HepG2 (cell line): ENCODE data around the gene ANKRD11. TPM values are rescaled to one million over a fixed set of nuclear protein-coding genes. Genes with fewer than 3 reads are reported as not detected.

ENCODE experiments used
- ADNP ChIP-seq: sonication (generic); formaldehyde crosslinking; IDR thresholded peaks from 2 replicates; pipeline ENCODE4 v1.4.0; 2020; ENCODE audit warnings: missing genetic modification reagents
- CHCHD3 ChIP-seq: sonication (generic); formaldehyde crosslinking; IDR thresholded peaks from 2 replicates; pipeline ENCODE4 v1.8.0; 2022; ENCODE audit warnings: mild to moderate bottlenecking, missing genetic modification reagents, moderate library complexity
- HNRNPL ChIP-seq: fragments of 200-400 bp; formaldehyde crosslinking; IDR thresholded peaks from 2 replicates; pipeline ENCODE4 v1.6.1; 2017; ENCODE audit warnings: mild to moderate bottlenecking, low read depth, low read length
- HOXA3 ChIP-seq: sonication (generic); formaldehyde crosslinking; IDR thresholded peaks from 2 replicates; pipeline ENCODE4 v1.5.0; 2020; ENCODE audit warnings: missing genetic modification reagents
- ZEB1 ChIP-seq: IDR thresholded peaks from 2 replicates; pipeline ENCODE4 v1.6.1; 2012; ENCODE audit warnings: mild to moderate bottlenecking, low read depth, inconsistent platforms; ENCODE audit not compliant: insufficient replicate concordance
- ZNF124 ChIP-seq: sonication (generic); formaldehyde crosslinking; IDR thresholded peaks from 2 replicates; pipeline ENCODE4 v1.4.0; 2020; ENCODE audit warnings: missing genetic modification reagents
- ZNF530 ChIP-seq: sonication (generic); formaldehyde crosslinking; IDR thresholded peaks from 2 replicates; pipeline ENCODE4 v1.5.0; 2020; ENCODE audit warnings: low read depth, mild to moderate bottlenecking, missing genetic modification reagents
- ZNF546 ChIP-seq: sonication (generic); formaldehyde crosslinking; conservative IDR thresholded peaks from 2 replicates; pipeline ENCODE4 v1.8.1; 2023; ENCODE audit warnings: mild to moderate bottlenecking, missing genetic modification reagents
- ZNF879 ChIP-seq: sonication (generic); formaldehyde crosslinking; IDR thresholded peaks from 2 replicates; pipeline ENCODE4 v1.8.1; 2023; ENCODE audit warnings: missing genetic modification reagents
- polyA plus RNA-seq, 8 experiments: library from polyadenylated mRNA; depleted of rRNA in 3 of 8; stranded (reverse) in 7 of 8; unstranded in 1 of 8; fragments of >200 nt; fragmentation: Illumina TruSeq in 4 of 8; extraction: Trizol in 4 of 8; gene quantifications; 2 replicates each; pipeline versions ENCODE4 v1.2.1 to v1.2.3, GENCODE V29; 2011 to 2016; ENCODE audit warnings: low read depth in 4 of 8, missing spikeins in 1 of 8, mixed read lengths in 1 of 8; ENCODE audit not compliant: insufficient read depth in 1 of 8
- total RNA-seq, 5 experiments: library from RNA; depleted of rRNA; stranded (reverse); fragments of >200 nt; fragmentation: Illumina TruSeq; extraction: Trizol; gene quantifications; 2 replicates each; pipeline ENCODE4 v1.2.3, GENCODE V29; 2016; ENCODE audit warnings: low read depth in 1 of 5
- TF ChIP-seq, protein P1 (sequence below): sonication (generic); formaldehyde crosslinking; IDR thresholded peaks from 2 replicates; pipeline ENCODE4 v1.5.1; 2020; ENCODE audit warnings: mild to moderate bottlenecking, missing genetic modification reagents, moderate library complexity
- TF ChIP-seq, protein P2 (sequence below): sonication (generic); formaldehyde crosslinking; IDR thresholded peaks from 2 replicates; pipeline ENCODE4 v1.5.0; 2020; ENCODE audit warnings: missing genetic modification reagents
- TF ChIP-seq, protein P3 (sequence below): sonication (generic); formaldehyde crosslinking; IDR thresholded peaks from 2 replicates; pipeline ENCODE4 v1.4.0; 2020; ENCODE audit warnings: missing genetic modification reagents, borderline replicate concordance
- TF ChIP-seq, protein P4 (sequence below): sonication (generic); formaldehyde crosslinking; IDR thresholded peaks from 2 replicates; pipeline ENCODE4 v1.5.0; 2020; ENCODE audit warnings: mild to moderate bottlenecking, missing genetic modification reagents, borderline replicate concordance
- TF ChIP-seq, protein P5 (sequence below): sonication (generic); formaldehyde crosslinking; IDR thresholded peaks from 2 replicates; pipeline ENCODE4 v1.4.0; 2020; ENCODE audit warnings: missing genetic modification reagents, borderline replicate concordance

The ANKRD11 gene
- total and polyA plus RNA-seq, 2 of the 13 experiments (the other 11 are each of a cell fraction or from before 2014, with no cell fraction given): 21.4 to 38.4 TPM

DNA sequence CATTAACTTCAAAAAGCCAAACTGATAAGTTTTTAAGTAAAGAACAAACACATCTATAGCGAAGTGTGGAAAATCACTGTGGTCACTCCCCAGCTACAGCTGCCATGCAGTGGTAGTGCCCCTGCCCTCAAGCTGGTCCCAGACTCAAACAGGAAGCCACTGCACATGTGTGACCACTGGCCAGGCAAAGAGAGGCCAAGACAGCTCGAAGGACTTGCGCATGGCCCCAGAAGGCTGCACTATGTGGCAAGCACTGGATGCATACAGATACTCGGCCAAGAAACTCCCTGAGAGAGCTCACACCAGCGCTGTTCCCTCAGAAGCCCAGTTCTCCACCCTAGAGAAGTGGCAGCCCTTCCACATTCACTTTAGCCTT, 82.4 kb downstream of the ANKRD11 start (continued):
- TF ChIP-seq, protein P1, sequence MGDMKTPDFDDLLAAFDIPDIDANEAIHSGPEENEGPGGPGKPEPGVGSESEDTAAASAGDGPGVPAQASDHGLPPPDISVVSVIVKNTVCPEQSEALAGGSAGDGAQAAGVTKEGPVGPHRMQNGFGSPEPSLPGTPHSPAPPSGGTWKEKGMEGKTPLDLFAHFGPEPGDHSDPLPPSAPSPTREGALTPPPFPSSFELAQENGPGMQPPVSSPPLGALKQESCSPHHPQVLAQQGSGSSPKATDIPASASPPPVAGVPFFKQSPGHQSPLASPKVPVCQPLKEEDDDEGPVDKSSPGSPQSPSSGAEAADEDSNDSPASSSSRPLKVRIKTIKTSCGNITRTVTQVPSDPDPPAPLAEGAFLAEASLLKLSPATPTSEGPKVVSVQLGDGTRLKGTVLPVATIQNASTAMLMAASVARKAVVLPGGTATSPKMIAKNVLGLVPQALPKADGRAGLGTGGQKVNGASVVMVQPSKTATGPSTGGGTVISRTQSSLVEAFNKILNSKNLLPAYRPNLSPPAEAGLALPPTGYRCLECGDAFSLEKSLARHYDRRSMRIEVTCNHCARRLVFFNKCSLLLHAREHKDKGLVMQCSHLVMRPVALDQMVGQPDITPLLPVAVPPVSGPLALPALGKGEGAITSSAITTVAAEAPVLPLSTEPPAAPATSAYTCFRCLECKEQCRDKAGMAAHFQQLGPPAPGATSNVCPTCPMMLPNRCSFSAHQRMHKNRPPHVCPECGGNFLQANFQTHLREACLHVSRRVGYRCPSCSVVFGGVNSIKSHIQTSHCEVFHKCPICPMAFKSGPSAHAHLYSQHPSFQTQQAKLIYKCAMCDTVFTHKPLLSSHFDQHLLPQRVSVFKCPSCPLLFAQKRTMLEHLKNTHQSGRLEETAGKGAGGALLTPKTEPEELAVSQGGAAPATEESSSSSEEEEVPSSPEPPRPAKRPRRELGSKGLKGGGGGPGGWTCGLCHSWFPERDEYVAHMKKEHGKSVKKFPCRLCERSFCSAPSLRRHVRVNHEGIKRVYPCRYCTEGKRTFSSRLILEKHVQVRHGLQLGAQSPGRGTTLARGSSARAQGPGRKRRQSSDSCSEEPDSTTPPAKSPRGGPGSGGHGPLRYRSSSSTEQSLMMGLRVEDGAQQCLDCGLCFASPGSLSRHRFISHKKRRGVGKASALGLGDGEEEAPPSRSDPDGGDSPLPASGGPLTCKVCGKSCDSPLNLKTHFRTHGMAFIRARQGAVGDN (CRISPR knock-in tag): peak; percentile 77
- TF ChIP-seq, protein P2, sequence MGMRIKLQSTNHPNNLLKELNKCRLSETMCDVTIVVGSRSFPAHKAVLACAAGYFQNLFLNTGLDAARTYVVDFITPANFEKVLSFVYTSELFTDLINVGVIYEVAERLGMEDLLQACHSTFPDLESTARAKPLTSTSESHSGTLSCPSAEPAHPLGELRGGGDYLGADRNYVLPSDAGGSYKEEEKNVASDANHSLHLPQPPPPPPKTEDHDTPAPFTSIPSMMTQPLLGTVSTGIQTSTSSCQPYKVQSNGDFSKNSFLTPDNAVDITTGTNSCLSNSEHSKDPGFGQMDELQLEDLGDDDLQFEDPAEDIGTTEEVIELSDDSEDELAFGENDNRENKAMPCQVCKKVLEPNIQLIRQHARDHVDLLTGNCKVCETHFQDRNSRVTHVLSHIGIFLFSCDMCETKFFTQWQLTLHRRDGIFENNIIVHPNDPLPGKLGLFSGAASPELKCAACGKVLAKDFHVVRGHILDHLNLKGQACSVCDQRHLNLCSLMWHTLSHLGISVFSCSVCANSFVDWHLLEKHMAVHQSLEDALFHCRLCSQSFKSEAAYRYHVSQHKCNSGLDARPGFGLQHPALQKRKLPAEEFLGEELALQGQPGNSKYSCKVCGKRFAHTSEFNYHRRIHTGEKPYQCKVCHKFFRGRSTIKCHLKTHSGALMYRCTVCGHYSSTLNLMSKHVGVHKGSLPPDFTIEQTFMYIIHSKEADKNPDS (CRISPR knock-in tag): no peak
- TF ChIP-seq CHCHD3 (CRISPR knock-in tag) (no peak), ZNF124 (CRISPR knock-in tag) (no peak), ZEB1 (no peak), HNRNPL (peak; percentile 76; the same call in 1 of the 2 replicates), ZNF546 (no peak), ZNF530 (CRISPR knock-in tag) (no peak), HOXA3 (CRISPR knock-in tag) (0 out of 2 replicates have a peak, but pooled peaks have one; percentile 13), ZNF879 (no peak), ADNP (CRISPR knock-in tag) (no peak)
- TF ChIP-seq, protein P3, sequence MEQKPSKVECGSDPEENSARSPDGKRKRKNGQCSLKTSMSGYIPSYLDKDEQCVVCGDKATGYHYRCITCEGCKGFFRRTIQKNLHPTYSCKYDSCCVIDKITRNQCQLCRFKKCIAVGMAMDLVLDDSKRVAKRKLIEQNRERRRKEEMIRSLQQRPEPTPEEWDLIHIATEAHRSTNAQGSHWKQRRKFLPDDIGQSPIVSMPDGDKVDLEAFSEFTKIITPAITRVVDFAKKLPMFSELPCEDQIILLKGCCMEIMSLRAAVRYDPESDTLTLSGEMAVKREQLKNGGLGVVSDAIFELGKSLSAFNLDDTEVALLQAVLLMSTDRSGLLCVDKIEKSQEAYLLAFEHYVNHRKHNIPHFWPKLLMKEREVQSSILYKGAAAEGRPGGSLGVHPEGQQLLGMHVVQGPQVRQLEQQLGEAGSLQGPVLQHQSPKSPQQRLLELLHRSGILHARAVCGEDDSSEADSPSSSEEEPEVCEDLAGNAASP: no peak
- TF ChIP-seq, protein P4, sequence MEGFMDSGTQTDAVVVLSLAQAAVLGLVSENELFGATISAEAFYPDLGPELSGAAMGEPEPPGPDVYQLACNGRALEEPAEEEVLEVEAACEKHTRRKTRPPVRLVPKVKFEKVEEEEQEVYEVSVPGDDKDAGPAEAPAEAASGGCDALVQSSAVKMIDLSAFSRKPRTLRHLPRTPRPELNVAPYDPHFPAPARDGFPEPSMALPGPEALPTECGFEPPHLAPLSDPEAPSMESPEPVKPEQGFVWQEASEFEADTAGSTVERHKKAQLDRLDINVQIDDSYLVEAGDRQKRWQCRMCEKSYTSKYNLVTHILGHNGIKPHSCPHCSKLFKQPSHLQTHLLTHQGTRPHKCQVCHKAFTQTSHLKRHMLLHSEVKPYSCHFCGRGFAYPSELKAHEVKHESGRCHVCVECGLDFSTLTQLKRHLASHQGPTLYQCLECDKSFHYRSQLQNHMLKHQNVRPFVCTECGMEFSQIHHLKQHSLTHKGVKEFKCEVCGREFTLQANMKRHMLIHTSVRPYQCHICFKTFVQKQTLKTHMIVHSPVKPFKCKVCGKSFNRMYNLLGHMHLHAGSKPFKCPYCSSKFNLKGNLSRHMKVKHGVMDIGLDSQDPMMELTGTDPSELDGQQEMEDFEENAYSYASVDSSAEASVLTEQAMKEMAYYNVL (CRISPR knock-in tag): no peak
- TF ChIP-seq, protein P5, sequence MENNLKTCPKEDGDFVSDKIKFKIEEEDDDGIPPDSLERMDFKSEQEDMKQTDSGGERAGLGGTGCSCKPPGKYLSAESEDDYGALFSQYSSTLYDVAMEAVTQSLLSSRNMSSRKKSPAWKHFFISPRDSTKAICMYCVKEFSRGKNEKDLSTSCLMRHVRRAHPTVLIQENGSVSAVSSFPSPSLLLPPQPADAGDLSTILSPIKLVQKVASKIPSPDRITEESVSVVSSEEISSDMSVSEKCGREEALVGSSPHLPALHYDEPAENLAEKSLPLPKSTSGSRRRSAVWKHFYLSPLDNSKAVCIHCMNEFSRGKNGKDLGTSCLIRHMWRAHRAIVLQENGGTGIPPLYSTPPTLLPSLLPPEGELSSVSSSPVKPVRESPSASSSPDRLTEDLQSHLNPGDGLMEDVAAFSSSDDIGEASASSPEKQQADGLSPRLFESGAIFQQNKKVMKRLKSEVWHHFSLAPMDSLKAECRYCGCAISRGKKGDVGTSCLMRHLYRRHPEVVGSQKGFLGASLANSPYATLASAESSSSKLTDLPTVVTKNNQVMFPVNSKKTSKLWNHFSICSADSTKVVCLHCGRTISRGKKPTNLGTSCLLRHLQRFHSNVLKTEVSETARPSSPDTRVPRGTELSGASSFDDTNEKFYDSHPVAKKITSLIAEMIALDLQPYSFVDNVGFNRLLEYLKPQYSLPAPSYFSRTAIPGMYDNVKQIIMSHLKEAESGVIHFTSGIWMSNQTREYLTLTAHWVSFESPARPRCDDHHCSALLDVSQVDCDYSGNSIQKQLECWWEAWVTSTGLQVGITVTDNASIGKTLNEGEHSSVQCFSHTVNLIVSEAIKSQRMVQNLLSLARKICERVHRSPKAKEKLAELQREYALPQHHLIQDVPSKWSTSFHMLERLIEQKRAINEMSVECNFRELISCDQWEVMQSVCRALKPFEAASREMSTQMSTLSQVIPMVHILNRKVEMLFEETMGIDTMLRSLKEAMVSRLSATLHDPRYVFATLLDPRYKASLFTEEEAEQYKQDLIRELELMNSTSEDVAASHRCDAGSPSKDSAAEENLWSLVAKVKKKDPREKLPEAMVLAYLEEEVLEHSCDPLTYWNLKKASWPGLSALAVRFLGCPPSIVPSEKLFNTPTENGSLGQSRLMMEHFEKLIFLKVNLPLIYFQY (CRISPR knock-in tag): no peak
